ENCODE results near the gene RNF26. TPM values are rescaled to one million over a fixed set of nuclear protein-coding genes. Genes with fewer than 3 reads are reported as not detected.

RNF26 gene
- total RNA-seq, 1 experiment from 2014 or later: 64.3 TPM

DNA sequence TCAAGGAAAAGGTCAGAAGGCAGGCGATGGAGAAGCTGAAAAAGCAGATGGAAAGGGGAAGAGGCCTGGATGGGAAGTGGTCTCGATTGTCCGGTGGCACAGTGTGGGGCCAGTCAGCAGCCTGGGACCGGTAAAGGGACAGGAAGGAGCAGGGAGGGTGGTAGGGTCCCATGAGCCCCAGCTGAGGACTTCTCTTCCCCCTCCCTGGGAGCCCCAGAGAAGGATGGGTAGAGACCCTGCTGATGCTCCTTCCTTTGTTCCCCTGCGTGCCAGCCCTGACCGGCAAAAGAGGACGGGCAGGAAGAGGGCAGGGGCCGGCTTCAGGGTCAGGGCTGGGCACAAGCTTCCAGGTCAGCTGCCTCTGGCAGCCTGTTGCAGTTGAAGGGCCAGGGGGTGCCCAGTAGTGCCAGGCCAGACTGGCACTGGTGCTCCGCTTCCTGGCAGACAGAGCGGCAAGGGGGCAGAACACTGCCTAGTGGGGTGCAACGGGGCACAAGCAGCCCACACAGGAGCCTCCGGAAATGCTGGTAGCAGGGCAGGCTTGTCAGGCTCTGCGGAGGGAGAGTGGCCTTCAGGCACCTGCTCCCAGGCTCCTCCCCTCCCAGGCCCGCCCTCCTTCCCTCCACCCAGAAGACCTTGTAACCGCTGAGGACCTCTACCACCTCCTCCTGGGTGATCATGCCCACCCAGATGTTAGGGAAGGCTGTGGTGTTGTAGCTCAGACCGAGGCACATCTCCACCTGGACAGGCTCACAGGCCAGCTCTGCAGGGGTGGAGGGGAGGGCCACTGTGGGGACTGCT is 7.1 kb downstream of the RNF26 start:
- Histone ChIP-seq H2AFZ (no peak overlapping the region), H3K4me3 (no peak overlapping the region), H3K36me3 (ENCODE audit: low read depth) (no peaks in the 10 kb centered on the region), H3K9me3 (ENCODE audit: insufficient read depth, low read depth) (no peaks in the 10 kb centered on the region), H4K20me1 (ENCODE audit: insufficient read depth) (no peaks in the 10 kb centered on the region), H3K79me2 (ENCODE audit: low read depth) (0 out of 2 replicates have a peak, but pooled peaks cover 3% of the 10 kb centered on the region), H3K4me2 (no peak overlapping the region), H3K27me3 (ENCODE audit: insufficient read depth, low read depth) (peaks cover 26% of the 10 kb centered on the region), H3K27ac (no peak overlapping the region), H3K9me2 (ENCODE audit: insufficient read depth) (no peaks in the 10 kb centered on the region), H3K4me1 (replicated peaks; ENCODE audit: insufficient read depth) (peaks cover 8% of the 10 kb centered on the region; the same call in 1 of the 2 replicates), H3F3A (ENCODE audit: insufficient read depth, low read depth) (peaks cover 24% of the 10 kb centered on the region; the same call in 1 of the 2 replicates)
- ChIA-PET CTCF (interaction anchor here (1.4 kb wide), 1 partner anchor 33 kb away, joined by 9 read pairs; no protein-coding TSS in a partner anchor), POLR2A (ENCODE audit: unreplicated experiment) (interaction anchor here (0.7 kb wide), 1 partner anchor 293 kb away, joined by 3 read pairs; no protein-coding TSS in a partner anchor)
- TF ChIP-seq, protein P1, sequence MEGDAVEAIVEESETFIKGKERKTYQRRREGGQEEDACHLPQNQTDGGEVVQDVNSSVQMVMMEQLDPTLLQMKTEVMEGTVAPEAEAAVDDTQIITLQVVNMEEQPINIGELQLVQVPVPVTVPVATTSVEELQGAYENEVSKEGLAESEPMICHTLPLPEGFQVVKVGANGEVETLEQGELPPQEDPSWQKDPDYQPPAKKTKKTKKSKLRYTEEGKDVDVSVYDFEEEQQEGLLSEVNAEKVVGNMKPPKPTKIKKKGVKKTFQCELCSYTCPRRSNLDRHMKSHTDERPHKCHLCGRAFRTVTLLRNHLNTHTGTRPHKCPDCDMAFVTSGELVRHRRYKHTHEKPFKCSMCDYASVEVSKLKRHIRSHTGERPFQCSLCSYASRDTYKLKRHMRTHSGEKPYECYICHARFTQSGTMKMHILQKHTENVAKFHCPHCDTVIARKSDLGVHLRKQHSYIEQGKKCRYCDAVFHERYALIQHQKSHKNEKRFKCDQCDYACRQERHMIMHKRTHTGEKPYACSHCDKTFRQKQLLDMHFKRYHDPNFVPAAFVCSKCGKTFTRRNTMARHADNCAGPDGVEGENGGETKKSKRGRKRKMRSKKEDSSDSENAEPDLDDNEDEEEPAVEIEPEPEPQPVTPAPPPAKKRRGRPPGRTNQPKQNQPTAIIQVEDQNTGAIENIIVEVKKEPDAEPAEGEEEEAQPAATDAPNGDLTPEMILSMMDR (conservative IDR thresholded peaks at IDR 0.05): no peak
- TF ChIP-seq EZH2 (IDR thresholded peaks at IDR 0.05; ENCODE audit: low read depth): no peak
- no TSS peak for BruUV-seq (replicated peaks)
- DNase-seq: no peak
- intact Hi-C loops (cut with micrococcal nuclease; ENCODE audit: unreplicated experiment): no loop called here

DNA sequence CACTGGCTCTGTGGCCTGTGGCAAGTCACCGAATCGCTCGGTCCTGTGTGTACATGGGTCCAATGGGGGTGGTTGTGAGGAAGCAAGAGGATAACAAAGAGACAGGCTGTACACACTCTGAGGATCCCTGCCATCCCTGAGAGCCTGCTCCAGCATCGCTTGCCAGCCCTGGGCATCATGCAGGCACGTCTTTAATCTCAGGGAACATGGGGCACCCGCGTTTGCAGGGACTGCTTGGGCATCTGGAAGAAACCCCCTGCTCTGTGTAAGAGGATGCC is 7.6 kb downstream of the RNF26 start:
- Histone ChIP-seq H3K9me2 (ENCODE audit: insufficient read depth) (no peaks in the 10 kb centered on the region), H3F3A (ENCODE audit: insufficient read depth, low read depth) (peaks cover 19% of the 10 kb centered on the region; the same call in 1 of the 2 replicates), H2AFZ (no peak overlapping the region), H3K36me3 (ENCODE audit: low read depth) (no peaks in the 10 kb centered on the region), H4K20me1 (ENCODE audit: insufficient read depth) (no peaks in the 10 kb centered on the region), H3K27me3 (ENCODE audit: insufficient read depth, low read depth) (peaks cover 30% of the 10 kb centered on the region), H3K79me2 (ENCODE audit: low read depth) (0 out of 2 replicates have a peak, but pooled peaks cover 2% of the 10 kb centered on the region), H3K9me3 (ENCODE audit: insufficient read depth, low read depth) (no peaks in the 10 kb centered on the region), H3K4me2 (no peak overlapping the region), H3K4me1 (replicated peaks; ENCODE audit: insufficient read depth) (peaks cover 8% of the 10 kb centered on the region; the same call in 1 of the 2 replicates), H3K4me3 (no peak overlapping the region), H3K27ac (no peak overlapping the region)
- POLR2A ChIA-PET (ENCODE audit: unreplicated experiment): no interaction called here
- intact Hi-C loops (cut with micrococcal nuclease; ENCODE audit: unreplicated experiment): no loop called here
- BruUV-seq (replicated peaks): no TSS peak
- TF ChIP-seq, protein P1 (conservative IDR thresholded peaks at IDR 0.05): no peak
- TF ChIP-seq EZH2 (IDR thresholded peaks at IDR 0.05; ENCODE audit: low read depth): no peak
- CTCF ChIA-PET: no interaction called here
- no peak for DNase-seq

DNA sequence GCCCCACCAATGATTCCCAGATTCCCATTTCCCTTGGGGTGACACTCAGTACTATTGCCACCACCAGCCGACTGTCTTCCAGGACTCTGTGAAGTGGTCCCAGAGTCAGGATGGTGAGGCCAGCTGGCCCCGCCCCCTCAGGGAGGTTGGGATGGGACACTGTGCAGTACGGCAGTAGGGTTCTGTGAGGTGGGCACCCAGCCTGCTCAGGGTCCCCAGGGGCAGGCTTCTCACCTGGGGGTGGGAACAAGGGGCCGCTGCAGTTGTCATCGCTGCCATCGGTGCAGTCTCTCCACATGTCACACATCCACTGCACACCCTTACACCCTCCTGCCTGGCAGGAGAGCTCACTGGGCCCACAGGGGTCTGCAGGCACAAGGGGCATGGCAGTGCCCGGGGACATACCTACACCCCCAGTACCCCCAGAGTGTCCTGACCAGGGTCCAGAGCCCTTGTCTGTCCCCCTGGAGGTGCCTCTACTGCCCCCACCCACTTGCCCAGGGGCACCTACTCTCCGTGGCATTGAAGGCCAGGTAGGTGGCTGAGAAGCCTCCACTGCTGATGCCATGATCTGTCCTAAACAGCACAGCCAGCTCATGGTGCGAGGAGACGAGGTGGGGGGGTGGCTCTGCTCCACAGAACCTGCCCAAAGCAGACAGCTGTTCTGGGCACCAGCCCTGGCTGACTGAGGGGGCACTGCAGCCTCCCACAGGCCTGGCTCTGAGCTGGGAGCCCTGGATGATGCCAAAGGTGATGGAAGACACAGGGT is 8.2 kb downstream of the RNF26 start:
- Histone ChIP-seq H4K20me1 (ENCODE audit: insufficient read depth) (no peaks in the 10 kb centered on the region), H3K9me3 (ENCODE audit: insufficient read depth, low read depth) (no peaks in the 10 kb centered on the region), H3K4me2 (no peak overlapping the region), H3K27me3 (ENCODE audit: insufficient read depth, low read depth) (peaks cover 36% of the 10 kb centered on the region), H3K27ac (no peak overlapping the region), H3K79me2 (ENCODE audit: low read depth) (no peaks in the 10 kb centered on the region), H2AFZ (no peak overlapping the region), H3K9me2 (ENCODE audit: insufficient read depth) (no peaks in the 10 kb centered on the region), H3K4me1 (replicated peaks; ENCODE audit: insufficient read depth) (peaks cover 3% of the 10 kb centered on the region; the same call in 1 of the 2 replicates), H3K4me3 (no peak overlapping the region), H3F3A (ENCODE audit: insufficient read depth, low read depth) (peaks cover 13% of the 10 kb centered on the region; the same call in 1 of the 2 replicates), H3K36me3 (ENCODE audit: low read depth) (no peaks in the 10 kb centered on the region)
- BruUV-seq (replicated peaks): no TSS peak
- intact Hi-C loops (cut with micrococcal nuclease; ENCODE audit: unreplicated experiment): no loop called here
- DNase-seq: no peak
- CTCF ChIA-PET: no interaction called here
- POLR2A ChIA-PET (ENCODE audit: unreplicated experiment): no interaction called here
- TF ChIP-seq, protein P1 (conservative IDR thresholded peaks at IDR 0.05): no peak
- TF ChIP-seq EZH2 (IDR thresholded peaks at IDR 0.05; ENCODE audit: low read depth): no peak

Measured in PC-9 (cell line).